Measurements from ENCODE around the gene HDAC4. TPM values are rescaled to one million over a fixed set of nuclear protein-coding genes. Genes with fewer than 3 reads are reported as not detected.

HDAC4 gene
- total RNA-seq, 1 experiment from 2014 or later, result 47.6 TPM

GRCh38 chr2:239148495-239149200, 252.2 kb downstream of the HDAC4 start (continued):
- no peak for TF ChIP-seq SRF (IDR thresholded peaks at IDR 0.05; ENCODE audit: low read depth)

DNA sequence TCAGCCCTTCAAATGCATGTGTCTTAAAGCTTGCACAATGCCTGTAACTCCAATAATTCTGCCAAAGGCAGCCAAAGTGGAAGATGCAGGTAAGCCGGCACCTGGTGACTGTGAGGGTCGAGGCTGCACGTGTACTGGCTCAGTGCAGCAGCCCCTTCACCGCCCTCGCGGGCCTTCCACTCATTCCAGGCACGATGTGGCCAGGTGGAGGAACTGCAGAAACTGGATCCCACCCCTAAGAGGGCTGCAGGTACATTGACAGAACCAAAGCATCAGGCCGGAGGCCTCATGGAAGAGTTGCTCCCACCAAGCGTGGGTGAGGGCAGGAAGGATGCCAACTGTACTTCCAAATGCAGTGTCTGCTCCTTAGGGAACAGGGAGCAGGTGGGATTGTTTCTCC, 253.4 kb downstream of the HDAC4 start:
- intact Hi-C loops (cut with micrococcal nuclease), result no loop called here
- no peak for ATAC-seq
- POLR2A ChIA-PET, result no interaction called here

More for the DNA sequence above, 253.4 kb downstream of the HDAC4 start:
- CTCF ChIA-PET, result no interaction called here
- no peaks in the 10 kb centered on the region for H4K20me1 ChIP-seq (ENCODE audit: insufficient read depth)
- RAD21 ChIA-PET (ENCODE audit: low non-redundant PET in 1 of 2, low total read pairs in 2 of 2, uncharacterized antibody in 2 of 2, unreplicated experiment in 2 of 2), result no interaction called here
- no peak for DNase-seq (ENCODE audit: low read depth, low spot score)
- H3K9me3 ChIP-seq (ENCODE audit: control insufficient read depth in 1 of 2, insufficient read depth in 1 of 2, low read depth in 1 of 2, low read length in 2 of 2), result no peaks in the 10 kb centered on the region
- H3K4me1 ChIP-seq (ENCODE audit: control insufficient read depth in 1 of 2, insufficient read depth in 2 of 2, low read length in 2 of 2), result peaks cover 0 to 14% of the 10 kb centered on the region in 2 experiments; a peak in 1 of 4 replicates
- H3K9ac ChIP-seq (ENCODE audit: low read length), result no peak overlapping the region
- H2AFZ ChIP-seq (ENCODE audit: low read depth, low read length, poor library complexity, severe bottlenecking), result no peak overlapping the region
- no peak overlapping the region for H3K27ac ChIP-seq (ENCODE audit: low read depth, low read length)
- H3K9me2 ChIP-seq (ENCODE audit: insufficient read depth), result no peaks in the 10 kb centered on the region
- no TSS peak for BruUV-seq (replicated peaks)
- no peaks in the 10 kb centered on the region for H3K27me3 ChIP-seq (ENCODE audit: insufficient read depth, low read length)
- TF ChIP-seq, protein P1, sequence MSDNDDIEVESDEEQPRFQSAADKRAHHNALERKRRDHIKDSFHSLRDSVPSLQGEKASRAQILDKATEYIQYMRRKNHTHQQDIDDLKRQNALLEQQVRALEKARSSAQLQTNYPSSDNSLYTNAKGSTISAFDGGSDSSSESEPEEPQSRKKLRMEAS (IDR thresholded peaks at IDR 0.05), result no peak
- TF ChIP-seq ELF1 (IDR thresholded peaks at IDR 0.05; ENCODE audit: borderline replicate concordance, low read depth) (no peak), YY1 (IDR thresholded peaks at IDR 0.05; ENCODE audit: extremely low read depth, insufficient replicate concordance, low read depth, low read length) (no peak), CEBPB (IDR thresholded peaks at IDR 0.05; ENCODE audit: low read depth) (no peak), SRF (IDR thresholded peaks at IDR 0.05; ENCODE audit: low read depth) (no peak), ZFX (IDR thresholded peaks at IDR 0.05) (no peak), POLR2A (IDR thresholded peaks at IDR 0.05; ENCODE audit: borderline replicate concordance, extremely low read depth, insufficient read depth, insufficient read length) (no peak), CBX3 (IDR thresholded peaks at IDR 0.05; ENCODE audit: low read depth) (no peak), ZNF274 (IDR thresholded peaks at IDR 0.05; ENCODE audit: low read depth, low read length) (no peak), REST (IDR thresholded peaks at IDR 0.05; ENCODE audit: low read depth) (no peak), SP1 (IDR thresholded peaks at IDR 0.05; ENCODE audit: low read depth) (no peak)
- TF ChIP-seq, protein P2, sequence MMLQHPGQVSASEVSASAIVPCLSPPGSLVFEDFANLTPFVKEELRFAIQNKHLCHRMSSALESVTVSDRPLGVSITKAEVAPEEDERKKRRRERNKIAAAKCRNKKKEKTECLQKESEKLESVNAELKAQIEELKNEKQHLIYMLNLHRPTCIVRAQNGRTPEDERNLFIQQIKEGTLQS (IDR thresholded peaks at IDR 0.05), result no peak
- TF ChIP-seq, protein P3, sequence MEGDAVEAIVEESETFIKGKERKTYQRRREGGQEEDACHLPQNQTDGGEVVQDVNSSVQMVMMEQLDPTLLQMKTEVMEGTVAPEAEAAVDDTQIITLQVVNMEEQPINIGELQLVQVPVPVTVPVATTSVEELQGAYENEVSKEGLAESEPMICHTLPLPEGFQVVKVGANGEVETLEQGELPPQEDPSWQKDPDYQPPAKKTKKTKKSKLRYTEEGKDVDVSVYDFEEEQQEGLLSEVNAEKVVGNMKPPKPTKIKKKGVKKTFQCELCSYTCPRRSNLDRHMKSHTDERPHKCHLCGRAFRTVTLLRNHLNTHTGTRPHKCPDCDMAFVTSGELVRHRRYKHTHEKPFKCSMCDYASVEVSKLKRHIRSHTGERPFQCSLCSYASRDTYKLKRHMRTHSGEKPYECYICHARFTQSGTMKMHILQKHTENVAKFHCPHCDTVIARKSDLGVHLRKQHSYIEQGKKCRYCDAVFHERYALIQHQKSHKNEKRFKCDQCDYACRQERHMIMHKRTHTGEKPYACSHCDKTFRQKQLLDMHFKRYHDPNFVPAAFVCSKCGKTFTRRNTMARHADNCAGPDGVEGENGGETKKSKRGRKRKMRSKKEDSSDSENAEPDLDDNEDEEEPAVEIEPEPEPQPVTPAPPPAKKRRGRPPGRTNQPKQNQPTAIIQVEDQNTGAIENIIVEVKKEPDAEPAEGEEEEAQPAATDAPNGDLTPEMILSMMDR (IDR thresholded peaks at IDR 0.05 in 2 of 3, conservative IDR thresholded peaks at IDR 0.05 in 1 of 3; ENCODE audit: borderline replicate concordance in 1 of 3, insufficient read depth in 1 of 3, low read depth in 2 of 3, low read length in 2 of 3), result no peak
- H3K4me3 ChIP-seq (replicated peaks in 1 of 2; ENCODE audit: low read depth in 1 of 2, low read length in 2 of 2), result no peak overlapping the region
- peaks cover 0 to 11% of the 10 kb centered on the region in 2 experiments; a peak in 3 of 4 replicates for H3K36me3 ChIP-seq (ENCODE audit: control insufficient read depth in 1 of 2, insufficient read depth in 2 of 2, low read length in 2 of 2)
- H3K79me2 ChIP-seq (ENCODE audit: insufficient read depth, low read length), result no peaks in the 10 kb centered on the region
- H3K4me2 ChIP-seq (ENCODE audit: low read length), result no peak overlapping the region
